ENCODE results near the gene GZMA. TPM values are rescaled to one million over a fixed set of nuclear protein-coding genes. Genes with fewer than 3 reads are reported as not detected.

The GZMA gene
- not detected in 2 replicates for total RNA-seq

DNA sequence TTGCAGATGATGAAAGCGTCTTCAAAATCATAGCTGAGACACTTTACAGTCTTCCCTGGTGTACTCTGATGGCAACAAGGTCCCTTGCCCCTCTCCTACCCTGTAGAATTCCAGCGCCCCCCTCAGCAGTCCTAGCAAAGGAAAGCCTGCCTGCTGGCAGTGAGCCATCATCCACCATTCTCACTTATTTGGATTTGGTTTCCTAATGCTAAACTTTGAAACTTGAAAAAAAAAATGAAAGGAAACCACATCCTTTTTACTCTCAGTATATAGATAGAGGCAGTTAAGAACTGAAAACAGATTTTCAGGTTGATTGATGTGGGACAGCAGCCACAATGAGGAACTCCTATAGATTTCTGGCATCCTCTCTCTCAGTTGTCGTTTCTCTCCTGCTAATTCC is at the start of gene GZMA:
GZMA (plus strand) TSS at position 299 of the 400 bp plus-strand sequence; CDS start at position 336, 37 bp downstream.
- H3K36me3 Mint-ChIP-seq (ENCODE audit: low read depth) = no peaks in the 10 kb centered on the region
- no peak for ATAC-seq (ENCODE audit: low read depth)
- intact Hi-C loops (cut with micrococcal nuclease) = no loop called here
- TF ChIP-seq, protein P1, sequence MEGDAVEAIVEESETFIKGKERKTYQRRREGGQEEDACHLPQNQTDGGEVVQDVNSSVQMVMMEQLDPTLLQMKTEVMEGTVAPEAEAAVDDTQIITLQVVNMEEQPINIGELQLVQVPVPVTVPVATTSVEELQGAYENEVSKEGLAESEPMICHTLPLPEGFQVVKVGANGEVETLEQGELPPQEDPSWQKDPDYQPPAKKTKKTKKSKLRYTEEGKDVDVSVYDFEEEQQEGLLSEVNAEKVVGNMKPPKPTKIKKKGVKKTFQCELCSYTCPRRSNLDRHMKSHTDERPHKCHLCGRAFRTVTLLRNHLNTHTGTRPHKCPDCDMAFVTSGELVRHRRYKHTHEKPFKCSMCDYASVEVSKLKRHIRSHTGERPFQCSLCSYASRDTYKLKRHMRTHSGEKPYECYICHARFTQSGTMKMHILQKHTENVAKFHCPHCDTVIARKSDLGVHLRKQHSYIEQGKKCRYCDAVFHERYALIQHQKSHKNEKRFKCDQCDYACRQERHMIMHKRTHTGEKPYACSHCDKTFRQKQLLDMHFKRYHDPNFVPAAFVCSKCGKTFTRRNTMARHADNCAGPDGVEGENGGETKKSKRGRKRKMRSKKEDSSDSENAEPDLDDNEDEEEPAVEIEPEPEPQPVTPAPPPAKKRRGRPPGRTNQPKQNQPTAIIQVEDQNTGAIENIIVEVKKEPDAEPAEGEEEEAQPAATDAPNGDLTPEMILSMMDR (IDR thresholded peaks at IDR 0.05) = no peak
- H3K4me3 Mint-ChIP-seq = no peak within 1 kb of the TSS
- peaks cover 9% of the 10 kb centered on the region for H3K4me1 Mint-ChIP-seq
- ChIA-PET POLR2A (no interaction called here), CTCF (no interaction called here)
- no peak for DNase-seq
- H3K27me3 Mint-ChIP-seq = no peaks in the 10 kb centered on the region
- H3K9me3 Mint-ChIP-seq = no peaks in the 10 kb centered on the region
- no peak within 1 kb of the TSS for H3K27ac Mint-ChIP-seq

DNA sequence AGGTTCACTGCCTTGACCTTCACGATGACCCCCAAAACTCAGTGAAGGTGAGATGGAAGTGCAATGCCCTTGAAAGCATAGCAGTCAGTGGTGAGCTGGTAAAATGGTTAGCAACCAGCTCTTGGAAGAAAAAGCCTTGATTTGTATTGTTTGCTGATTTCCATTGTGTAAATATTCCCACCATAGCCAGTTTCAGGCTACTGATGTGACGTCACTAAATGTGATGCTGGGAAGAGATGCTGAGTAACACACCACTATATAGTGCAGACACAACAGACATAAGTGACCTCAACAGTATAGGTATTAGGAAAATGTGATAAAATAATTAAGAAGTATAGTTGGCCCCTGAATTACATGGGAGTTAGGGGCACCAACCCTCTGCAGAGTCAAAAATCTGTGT is 47.3 kb upstream of the GZMA start:
- DNase-seq (no peak), ATAC-seq (ENCODE audit: low read depth) (no peak)
- Mint-ChIP-seq H3K4me3 (no peak overlapping the region), H3K27ac (no peak overlapping the region), H3K36me3 (ENCODE audit: low read depth) (no peaks in the 10 kb centered on the region), H3K4me1 (no peaks in the 10 kb centered on the region), H3K27me3 (peaks cover 2% of the 10 kb centered on the region), H3K9me3 (peaks cover 17% of the 10 kb centered on the region)
- intact Hi-C loops (cut with micrococcal nuclease) = no loop called here
- ChIA-PET CTCF (no interaction called here), POLR2A (no interaction called here)
- TF ChIP-seq, protein P1 (IDR thresholded peaks at IDR 0.05) = no peak

DNA sequence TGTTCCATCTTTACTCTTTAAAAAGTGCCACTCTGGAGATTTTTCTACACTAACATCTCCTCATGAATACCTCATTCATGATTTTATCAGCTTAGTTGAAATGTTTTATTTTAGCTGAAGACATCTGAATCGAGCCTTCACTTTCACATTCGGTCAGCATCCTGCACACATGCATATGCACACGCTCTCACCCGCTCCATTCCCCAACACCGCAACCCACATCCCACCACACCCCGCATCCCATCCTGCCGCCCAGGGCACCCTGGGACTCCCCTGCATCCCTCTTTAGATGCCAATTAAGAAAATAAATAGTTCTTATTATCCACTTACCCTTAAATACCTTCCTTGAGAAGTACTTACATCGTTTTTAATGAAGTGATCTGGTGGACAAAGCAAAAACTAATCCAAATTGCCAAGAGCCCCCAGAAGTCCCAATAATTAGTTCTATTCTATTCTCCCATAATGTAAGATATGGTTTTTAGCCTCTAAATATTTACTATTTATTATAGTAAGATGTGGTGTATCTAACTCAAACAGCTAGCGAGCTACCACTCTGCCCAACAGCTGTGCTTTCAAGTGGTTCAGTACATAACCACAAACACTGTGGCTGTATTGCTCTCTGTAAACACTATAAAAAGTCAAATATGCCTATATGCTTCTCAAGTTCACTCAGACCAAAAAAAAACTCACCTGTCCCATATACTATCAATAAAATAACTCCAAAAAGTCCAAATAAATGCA is 40.2 kb upstream of the GZMA start:
- Mint-ChIP-seq H3K9me3 (no peaks in the 10 kb centered on the region), H3K27me3 (peaks cover 7% of the 10 kb centered on the region), H3K36me3 (ENCODE audit: low read depth) (no peaks in the 10 kb centered on the region), H3K27ac (no peak overlapping the region), H3K4me1 (no peaks in the 10 kb centered on the region), H3K4me3 (no peak overlapping the region)
- DNase-seq (no peak), ATAC-seq (ENCODE audit: low read depth) (no peak)
- TF ChIP-seq, protein P1 (IDR thresholded peaks at IDR 0.05) = no peak
- intact Hi-C loops (cut with micrococcal nuclease) = no loop called here
- POLR2A ChIA-PET = no interaction called here
- CTCF ChIA-PET = interaction anchor here (0.5 kb wide), 1 partner anchor 852 kb away, joined by 3 read pairs; no protein-coding TSS in a partner anchor

DNA sequence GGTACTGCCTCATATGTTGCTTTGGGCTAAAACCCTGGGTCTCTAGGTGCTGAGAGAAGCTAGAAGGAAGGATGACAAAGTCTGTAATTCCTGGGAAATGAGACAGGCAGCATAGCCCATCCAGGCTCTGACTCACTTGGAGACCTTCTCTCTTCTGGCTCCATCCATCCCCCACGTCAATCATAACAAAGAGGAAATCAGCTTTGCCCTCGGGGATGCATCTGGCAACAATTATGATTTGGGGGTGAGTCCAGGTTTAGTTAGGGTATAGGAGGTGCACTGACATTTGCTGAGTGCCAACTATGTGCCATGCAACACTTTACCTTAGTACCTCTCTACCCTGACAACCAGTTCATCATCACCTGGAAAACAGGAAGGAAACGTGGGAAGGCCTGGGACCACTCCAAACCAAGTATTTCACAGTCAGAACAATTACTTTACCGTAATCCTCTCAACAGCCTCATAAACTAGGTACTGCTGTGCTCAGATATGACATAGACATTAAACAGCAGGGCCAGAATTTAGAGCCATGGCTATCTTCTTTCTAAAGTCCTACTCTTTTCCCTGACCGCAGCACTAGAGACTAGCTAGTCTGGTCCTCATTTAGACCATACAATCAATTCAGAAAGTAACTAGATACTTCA is 39.1 kb upstream of the GZMA start:
- no peak overlapping the region for H3K4me3 Mint-ChIP-seq
- intact Hi-C loops (cut with micrococcal nuclease) = no loop called here
- ChIA-PET CTCF (no interaction called here), POLR2A (no interaction called here)
- H3K36me3 Mint-ChIP-seq (ENCODE audit: low read depth) = no peaks in the 10 kb centered on the region
- DNase-seq (no peak), ATAC-seq (ENCODE audit: low read depth) (no peak)
- H3K27me3 Mint-ChIP-seq = peaks cover 9% of the 10 kb centered on the region
- H3K9me3 Mint-ChIP-seq = no peaks in the 10 kb centered on the region
- TF ChIP-seq, protein P1 (IDR thresholded peaks at IDR 0.05) = no peak
- H3K27ac Mint-ChIP-seq = no peak overlapping the region
- no peaks in the 10 kb centered on the region for H3K4me1 Mint-ChIP-seq

DNA sequence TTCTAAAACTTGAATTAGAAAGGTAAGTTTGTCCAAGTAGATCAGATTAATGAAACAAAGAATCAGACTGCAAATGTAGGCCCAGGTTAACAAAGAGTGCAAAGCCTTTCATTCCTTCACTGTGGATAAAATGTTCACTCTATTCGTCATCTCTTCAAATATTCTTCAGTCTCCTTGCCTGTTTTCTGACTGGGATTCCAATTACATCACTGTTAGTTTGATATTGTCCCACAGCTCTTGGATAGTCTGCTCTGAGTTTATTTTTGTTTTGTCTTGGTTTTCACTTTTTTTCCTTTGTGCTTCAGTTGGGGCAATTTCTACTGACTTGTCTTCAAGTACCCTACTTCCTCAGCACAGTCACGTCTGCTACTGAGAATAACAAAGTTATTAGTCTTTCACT is 38.5 kb upstream of the GZMA start:
- Mint-ChIP-seq H3K4me3 (no peak overlapping the region), H3K9me3 (no peaks in the 10 kb centered on the region), H3K4me1 (no peaks in the 10 kb centered on the region), H3K36me3 (ENCODE audit: low read depth) (no peaks in the 10 kb centered on the region), H3K27me3 (peaks cover 9% of the 10 kb centered on the region), H3K27ac (no peak overlapping the region)
- no peak for DNase-seq
- TF ChIP-seq, protein P1 (IDR thresholded peaks at IDR 0.05) = no peak
- no peak for ATAC-seq (ENCODE audit: low read depth)
- POLR2A ChIA-PET = no interaction called here
- intact Hi-C loops (cut with micrococcal nuclease) = no loop called here
- CTCF ChIA-PET = no interaction called here
